HL-60/S4 treated with phorbol 12-myristate 13-acetate at 8.2 ng/mL for 4 days and 3 days (cell line): ENCODE data around the gene HSP90AA1.

ENCODE experiments used
- in situ Hi-C: fragments of 300-500 bp; cut with MboI; formaldehyde crosslinking; loops from 2 replicates; pipeline ENCODE4 v1.15.0; 2022; ENCODE audit warnings: low sequenced_read_pairs

Gene HSP90AA1

DNA sequence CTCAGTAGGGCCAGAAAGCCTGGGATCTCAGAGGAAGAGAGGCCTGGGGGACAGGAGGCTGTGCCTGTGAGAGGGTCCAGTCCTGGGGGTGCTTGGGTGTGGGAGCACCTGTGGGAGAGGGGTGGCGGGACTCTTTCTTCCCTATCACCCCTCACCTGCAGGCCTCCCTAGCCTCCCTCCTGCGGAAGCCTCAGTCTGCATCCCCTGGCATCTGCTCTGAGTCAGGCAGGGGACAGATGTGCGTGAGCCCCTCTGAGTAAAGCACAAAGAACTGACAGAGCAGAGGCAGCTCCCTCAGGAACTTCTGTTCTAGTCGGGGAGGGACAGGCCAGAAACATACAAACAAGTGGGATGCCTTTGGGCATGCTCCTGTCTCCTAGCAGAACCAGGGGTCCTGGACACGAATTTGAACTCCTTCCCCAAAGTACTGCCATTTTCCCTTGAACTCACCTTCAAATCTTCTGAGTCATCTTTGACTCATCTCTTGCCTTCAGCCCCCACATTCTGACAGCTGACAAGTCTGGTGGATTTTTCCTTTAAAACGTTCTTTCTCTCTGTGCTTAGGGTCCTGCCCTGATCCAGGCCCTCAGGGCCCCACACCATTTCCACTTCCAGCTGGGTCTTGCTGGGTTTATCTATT, 8.5 kb upstream of the HSP90AA1 start:
- in situ Hi-C loops: loop anchor here (25.0 kb wide), 1 partner anchor 217 kb away; the partner anchor contains the start of genes MOK and ZNF839

DNA sequence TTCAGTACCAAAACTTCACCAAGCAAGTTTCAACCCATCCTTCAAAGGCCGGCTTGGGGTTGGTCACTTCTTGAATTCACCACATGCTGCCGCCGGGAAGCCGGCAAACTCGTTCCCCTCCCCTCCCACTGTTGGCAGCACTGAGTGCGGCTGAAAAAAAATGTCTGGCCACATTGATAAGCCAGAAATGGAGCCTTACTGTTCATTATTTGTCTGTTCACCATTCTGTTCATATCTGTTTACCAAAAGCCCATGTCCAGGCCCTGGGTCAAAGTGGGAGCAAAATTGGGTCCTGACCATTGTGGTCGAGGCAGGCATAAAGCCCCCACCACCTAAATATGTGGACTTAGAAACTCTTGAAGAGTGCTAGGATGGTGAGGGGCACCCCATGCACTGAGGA, 7.3 kb upstream of the HSP90AA1 start:
- in situ Hi-C loops: loop anchor here (25.0 kb wide), 1 partner anchor 218 kb away; the partner anchor contains the start of genes MOK and ZNF839

DNA sequence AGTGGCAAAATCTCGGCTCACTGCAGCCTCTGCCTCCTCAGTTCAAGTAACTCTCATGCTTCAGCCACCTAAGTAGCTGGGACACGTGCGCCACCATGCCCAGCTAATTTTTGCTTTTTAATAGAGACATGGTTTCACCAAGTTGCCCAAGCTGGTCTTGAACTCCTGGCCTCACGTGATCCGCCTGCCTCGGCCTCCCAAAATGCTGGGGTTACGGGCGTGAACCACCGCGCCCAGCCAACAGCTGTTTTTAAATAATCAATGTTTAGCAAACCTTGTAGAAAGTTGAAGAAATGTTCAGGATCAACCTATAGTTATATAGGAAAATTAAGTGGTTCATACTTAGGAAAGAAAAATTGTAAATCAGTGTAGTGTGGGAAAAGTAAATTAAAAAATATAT, 6.0 kb upstream of the HSP90AA1 start:
- in situ Hi-C loops: loop anchor here (25.0 kb wide), 1 partner anchor 219 kb away; the partner anchor contains the start of genes MOK and ZNF839

DNA sequence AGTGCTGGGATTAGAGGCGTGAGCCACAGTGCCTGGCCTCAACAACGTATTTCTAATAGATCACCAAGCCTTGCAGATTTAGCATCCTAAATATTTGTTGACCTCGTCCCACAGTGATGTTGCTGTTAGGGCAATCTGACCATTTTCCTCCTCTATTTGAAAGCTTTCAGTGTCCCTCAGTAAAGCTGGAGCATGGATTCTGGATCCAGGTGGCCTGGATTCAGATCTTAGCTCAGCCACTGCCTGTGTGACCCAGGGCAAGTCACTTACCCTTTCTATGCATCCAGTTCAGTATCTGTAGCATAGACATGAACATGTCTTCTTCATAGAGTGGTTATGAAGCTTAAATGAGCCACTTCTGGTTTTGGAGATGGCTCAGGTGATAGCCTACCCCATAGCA, 3.9 kb upstream of the HSP90AA1 start:
- in situ Hi-C loops: loop anchor here (25.0 kb wide), 1 partner anchor 222 kb away; the partner anchor contains the start of genes MOK and ZNF839

DNA sequence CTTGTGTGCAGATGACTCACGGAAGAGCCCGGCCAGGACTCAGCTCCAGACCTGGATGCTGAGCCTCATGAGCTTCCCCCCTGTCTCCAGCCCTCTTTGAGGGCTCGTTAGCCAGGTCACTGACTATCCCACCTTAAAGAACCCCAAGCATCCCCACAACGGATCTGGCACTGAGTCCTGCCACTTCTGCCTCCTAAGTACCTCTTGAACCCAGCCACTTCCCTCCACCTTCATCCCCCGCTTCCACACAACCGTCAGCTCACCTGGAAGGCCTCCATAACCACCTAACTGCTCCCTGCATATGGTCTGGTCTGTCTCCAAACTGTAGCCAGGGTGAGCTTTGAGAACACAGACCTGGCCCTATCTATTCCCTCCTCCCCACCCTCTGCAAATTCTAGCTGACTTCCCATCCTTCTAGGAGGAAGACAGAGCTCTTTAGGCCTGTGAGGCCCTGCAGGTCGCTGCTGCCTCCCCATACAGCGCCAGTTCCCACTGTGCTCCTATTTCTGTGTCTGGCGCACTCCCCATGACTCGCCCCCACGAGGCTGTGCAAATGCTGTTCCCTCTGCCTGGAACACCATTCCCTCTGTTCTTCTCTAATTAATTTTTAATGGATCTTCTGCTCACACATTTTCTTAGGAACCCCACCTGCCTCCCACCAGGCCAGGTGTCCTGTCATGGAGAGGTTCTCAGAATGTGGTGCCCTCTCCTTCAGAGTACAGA, 2.9 kb upstream of the HSP90AA1 start:
- in situ Hi-C loops: loop anchor here (25.0 kb wide), 1 partner anchor 223 kb away; the partner anchor contains the start of genes MOK and ZNF839

DNA sequence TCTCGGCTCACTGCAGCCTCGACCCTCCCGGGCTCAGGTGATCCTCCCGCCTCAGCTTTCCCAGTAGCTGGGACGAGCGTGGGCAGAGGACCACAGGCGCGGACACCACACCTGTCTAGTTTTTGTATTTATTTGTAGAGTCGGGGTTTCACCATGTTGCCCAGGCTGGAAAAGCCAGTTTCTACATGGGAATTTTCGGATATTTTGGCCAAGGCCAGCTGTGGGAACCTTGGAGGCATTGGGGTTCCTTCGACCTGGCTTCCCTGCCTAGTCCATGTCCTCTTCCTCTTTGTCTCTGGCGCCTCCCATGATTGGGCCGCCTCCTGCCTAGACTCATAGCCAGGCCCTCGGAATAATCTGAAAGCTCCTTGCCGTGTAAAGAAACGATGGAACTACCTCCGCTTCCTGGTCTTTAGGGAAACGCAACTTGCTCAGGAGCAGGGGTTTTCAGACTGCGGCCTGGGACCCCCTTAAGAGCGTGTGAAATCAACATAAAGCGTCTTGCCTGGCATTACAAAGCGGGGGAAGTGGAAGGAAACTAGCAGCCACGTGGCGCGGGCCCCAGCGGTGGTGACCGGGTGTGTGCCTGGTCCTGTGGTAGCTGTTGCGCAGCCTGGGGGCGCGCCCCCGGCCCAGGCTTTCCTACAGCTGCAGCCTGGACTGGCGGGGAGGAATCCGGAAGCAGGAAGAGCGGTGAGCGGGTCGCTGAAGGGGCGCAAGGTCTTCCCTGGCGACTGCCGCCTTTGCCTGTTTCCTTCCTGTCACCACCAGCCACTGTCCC, 1.4 kb upstream of the HSP90AA1 start:
- in situ Hi-C loops: loop anchor here (25.0 kb wide), 1 partner anchor 224 kb away; the partner anchor contains the start of genes MOK and ZNF839

DNA sequence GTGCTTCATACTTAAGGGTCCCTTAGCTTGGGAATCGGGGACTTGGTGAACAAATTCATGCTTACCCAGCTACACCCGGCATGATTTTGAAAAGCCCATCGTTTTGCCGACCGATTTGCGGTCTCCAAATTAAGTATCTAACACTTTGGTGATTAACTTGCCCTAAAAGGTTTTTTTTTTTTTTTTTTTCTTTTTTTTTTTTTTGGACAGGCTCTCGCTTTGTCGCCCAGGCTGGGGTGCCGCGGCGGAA, 843 bp upstream of the HSP90AA1 start:
- in situ Hi-C loops: loop anchor here (25.0 kb wide), 1 partner anchor 225 kb away; the partner anchor contains the start of genes MOK and ZNF839

DNA sequence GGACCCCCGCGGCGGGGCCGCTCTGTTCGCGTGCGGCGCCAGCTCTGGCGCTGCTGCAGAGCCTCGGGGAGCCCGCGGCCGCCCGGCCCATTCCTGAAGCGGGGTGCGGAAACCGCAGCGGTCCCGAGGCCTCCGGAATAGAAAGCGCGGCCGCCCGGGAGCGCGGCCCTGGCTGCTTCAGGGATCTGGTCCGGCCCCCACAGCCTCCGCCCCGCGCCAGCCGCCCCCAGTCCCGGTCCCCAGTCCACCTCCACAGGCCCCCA, 204 bp downstream of the HSP90AA1 start:
- in situ Hi-C loops: loop anchor here (25.0 kb wide), 1 partner anchor 226 kb away; the partner anchor contains the start of genes MOK and ZNF839

DNA sequence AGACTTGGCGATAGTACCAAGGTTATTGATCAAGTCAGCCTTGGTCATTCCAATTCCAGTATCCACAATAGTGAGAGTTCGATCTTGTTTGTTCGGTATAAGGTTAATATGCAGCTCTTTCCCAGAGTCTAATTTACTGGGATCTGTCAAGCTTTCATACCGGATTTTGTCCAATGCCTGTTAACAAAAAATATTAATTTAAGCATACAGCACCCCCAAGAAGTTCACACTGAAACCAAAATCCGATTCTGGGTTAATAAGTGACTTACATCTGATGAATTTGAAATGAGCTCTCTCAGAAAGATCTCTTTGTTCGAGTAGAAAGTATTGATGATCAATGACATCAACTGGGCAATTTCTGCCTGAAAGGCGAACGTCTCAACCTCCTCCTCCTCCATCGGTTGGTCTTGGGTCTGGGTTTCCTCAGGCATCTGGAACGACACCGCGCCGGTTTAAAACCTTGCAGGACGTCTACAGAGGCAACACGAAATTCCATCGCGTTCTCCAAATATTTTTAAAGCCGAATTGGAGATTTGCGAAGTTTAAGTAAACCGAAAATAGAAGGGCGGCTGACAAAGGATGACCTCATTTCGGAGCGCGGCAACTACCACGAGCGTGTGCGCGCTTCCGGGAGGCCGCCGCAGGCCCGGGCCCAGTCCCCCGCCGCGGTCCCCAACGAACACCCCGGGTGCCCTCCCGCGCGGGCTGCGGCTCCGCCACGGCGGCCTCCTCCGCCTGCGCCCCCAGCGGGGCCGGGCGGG, 716 bp downstream of the HSP90AA1 start:
- in situ Hi-C loops: loop anchor here (25.0 kb wide), 1 partner anchor 226 kb away; the partner anchor contains the start of genes MOK and ZNF839

DNA sequence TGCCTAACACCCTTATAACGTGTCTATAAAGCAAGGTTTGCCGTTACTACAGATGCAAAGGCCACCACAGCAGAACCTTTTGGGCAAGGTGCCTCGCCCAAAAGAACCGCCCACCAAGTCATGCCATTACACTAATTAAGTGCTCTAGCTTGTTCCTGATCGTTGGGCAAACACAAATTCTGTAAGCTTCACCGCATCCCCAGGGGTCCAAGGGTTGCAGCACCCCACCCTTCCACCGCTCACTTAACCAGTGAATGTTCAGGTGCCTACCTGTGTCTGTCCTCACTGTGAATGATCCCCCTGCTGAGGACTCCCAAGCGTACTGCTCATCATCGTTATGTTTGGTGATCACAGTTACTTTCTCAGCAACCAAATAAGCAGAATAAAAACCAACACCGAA, 1.4 kb downstream of the HSP90AA1 start:
- in situ Hi-C loops: loop anchor here (25.0 kb wide), 1 partner anchor 227 kb away; the partner anchor contains the start of genes MOK and ZNF839

DNA sequence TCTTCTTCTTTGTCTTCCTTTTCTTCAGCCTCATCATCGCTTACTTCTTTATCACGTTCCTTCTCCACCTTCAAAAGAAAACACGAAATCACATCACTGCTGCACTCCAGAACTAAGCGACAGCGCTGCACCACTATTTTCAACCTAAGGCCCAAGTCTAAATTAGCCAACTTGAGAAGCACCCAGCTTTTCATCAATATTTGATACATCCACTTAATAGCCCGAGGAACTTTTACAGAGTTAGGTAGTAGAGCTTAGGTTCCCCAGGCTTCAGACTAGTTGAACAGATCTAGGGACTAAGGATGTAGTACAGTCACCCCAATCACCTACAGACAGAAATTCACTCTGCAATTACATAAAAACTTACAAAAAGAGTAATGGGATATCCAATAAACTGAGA, 1.9 kb downstream of the HSP90AA1 start:
- in situ Hi-C loops: loop anchor here (25.0 kb wide), 1 partner anchor 227 kb away; the partner anchor contains the start of genes MOK and ZNF839

DNA sequence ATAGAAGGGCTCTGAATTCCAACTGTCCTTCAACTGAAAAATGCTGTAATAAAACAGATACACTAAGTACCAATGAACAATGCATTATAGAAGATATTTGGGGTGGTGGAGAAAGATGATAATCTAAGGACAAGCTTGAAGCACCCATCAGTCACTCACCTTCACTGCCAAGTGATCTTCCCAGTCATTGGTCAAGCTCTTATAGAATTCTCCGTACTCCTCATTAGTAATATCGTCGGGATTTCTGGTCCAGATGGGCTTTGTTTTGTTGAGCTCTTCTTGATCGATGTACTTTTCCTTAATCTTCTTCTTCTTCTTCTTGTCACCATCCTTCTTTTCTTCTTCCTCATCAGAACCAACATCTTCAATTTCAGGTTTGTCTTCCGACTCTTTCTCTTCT, 2.3 kb downstream of the HSP90AA1 start:
- in situ Hi-C loops: loop anchor here (25.0 kb wide), 1 partner anchor 228 kb away; the partner anchor contains the start of genes MOK and ZNF839

DNA sequence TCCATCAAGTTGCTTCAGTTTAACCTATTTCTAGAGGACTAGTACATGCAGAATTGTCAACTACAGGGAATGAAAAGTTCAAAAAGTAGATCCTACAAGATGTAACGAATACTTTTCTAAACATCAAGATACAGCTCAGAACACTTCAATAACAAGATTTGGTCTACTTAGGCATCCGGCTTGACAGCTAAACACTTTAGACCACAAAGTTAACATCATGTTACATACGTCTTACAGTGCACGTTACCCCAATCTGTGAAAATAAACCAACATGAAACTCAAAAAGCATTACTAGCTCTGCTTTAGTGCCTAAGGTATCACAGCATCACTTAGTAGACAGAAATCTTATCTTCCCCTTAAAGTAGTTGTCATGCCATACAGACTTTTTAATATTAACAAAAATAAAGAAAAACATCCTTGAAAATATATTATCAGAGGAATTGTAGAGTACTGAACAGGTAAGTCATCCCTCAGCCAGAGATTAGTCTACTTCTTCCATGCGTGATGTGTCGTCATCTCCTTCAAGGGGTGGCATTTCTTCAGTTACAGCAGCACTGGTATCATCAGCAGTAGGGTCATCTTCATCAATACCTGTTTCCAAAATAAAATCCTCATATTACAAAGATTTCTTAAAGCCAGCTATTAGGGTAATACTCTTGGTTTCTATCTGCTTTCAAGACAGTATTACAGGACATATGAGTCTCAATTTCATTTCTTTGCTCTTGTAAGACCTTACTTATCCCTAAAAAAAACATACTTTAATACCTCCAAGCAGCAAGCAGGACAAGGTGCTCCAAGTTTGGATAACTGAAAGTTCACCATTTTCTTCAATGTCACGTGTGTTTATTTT, 5.4 kb downstream of the HSP90AA1 start:
- in situ Hi-C loops: loop anchor here (25.0 kb wide), 1 partner anchor 231 kb away; the partner anchor contains the start of genes MOK and ZNF839

DNA sequence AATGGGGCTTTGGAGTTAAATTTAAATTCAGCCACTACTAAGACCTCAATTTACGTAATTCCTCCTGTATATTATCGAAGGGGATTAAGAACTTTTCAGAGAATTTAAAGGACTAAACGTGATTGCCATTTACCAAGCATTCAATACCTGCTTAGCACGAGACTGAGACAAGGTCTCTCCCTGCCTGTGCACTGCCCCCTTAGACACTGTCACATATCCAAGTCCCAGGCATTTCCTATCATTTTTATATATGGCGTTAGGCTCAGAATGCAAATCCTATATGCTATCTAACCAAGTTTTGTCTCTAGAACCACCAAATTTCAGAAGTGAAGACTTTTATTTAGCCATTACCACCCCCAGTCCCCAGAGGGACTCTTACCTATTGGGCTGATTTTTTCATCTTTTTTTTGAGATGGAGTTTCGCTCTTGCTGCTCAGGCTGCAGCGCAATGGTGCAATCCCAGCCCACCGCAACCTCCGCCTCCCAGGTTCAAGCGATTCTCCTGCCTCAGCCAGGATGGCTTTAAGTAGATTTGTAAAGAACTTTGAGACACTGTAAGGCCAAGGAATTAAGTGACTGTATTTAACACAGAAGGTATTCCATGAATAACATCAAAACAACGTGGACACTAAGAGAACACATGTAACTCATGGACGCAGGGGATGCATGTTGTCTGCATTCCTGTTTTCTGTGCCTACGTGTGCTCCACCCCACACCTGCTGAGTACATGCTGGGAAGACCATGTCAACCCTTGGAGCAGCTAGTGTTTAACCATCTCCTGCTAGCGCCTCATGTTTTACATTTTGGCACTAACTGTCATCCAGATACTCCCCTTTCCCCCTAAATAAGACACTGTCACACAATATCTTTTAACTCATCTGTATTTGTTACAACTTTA, 6.4 kb downstream of the HSP90AA1 start:
- in situ Hi-C loops: loop anchor here (25.0 kb wide), 1 partner anchor 232 kb away; the partner anchor contains the start of genes MOK and ZNF839

DNA sequence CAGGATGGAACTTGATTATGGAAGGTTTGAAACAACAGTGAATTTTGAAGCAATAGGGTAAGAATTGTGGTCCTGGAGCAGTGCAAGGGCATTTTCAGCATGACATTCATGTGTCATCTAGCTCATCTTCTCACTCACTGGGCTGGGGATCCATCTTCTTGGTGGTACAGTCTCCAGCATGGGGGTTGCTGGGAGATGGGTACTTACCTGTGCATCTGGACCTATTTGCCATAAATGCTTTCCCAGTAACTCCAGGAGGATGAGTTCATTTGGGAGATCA, 7.2 kb downstream of the HSP90AA1 start:
- in situ Hi-C loops: loop anchor here (25.0 kb wide), 1 partner anchor 233 kb away; the partner anchor contains the start of genes MOK and ZNF839

DNA sequence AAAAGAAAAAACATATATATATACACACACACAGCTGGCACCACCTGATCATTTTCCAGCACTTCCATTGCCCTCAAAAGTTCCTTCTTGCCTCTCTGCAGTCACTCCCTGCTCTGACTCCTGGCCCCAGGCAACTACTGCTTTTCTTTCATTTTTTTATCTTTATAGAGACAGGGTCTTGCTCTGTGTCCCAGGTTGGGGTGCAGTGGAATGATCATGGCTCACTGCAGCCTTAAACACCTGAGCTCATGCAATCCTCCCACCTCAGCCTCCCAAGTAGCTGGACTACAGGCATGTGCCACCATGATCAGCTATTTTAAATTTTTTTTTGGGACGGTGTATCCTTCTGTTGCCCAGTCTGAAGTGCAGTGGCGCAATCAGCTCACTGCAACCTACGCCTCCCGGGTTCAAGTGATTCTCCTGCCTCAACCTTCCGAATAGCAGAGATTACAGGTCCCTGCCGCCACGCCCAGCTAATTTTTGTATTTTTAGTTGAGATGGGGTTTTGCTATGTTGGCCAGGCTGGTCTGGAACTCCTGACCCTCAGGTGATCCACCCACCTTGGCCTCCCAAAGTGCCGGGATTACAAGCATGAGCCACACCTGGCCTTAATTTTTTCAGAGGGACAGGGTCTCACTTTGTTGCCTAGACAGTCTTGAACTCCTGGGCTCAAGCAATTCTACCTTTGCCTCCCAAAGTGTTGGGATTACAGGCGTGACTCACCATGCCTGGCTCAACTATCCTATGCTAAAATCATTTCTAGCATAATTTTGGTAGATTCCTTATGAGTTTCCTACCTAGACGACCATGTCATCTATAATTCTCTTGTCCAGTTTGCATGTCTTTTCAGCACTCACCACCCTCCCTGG, 7.8 kb downstream of the HSP90AA1 start:
- in situ Hi-C loops: loop anchor here (25.0 kb wide), 1 partner anchor 233 kb away; the partner anchor contains the start of genes MOK and ZNF839

DNA sequence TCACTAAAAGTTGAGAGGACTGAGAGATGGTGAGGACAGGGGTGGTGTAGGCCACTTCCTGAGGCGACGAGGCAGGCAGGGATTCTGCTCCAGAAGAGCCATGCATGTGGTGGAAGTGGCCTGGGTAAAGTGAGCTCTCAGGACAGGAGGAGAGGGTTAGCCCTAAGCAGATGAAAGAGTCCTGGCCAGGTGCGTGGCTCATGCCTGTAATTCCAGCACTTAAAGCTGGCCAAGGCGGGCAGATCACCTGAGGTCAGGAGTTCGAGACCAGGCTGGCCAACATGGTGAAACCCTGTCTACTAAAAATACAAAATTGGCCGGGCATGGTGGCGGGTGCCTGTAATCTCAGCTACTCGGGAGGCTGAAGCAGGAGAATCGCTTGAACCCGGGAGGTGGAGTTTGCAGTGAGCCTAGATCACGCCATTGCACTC, 8.5 kb downstream of the HSP90AA1 start:
- in situ Hi-C loops: loop anchor here (25.0 kb wide), 1 partner anchor 234 kb away; the partner anchor contains the start of genes MOK and ZNF839
